DND-41 (cell line): ENCODE data around the gene TPM4.

Experiments used
- ATAC-seq: fragments of 200-7000 bp; cut with Tn5 transposase; 3 replicates; pipeline ENCODE4 v1.9.1; 2021; ENCODE audit warnings: low read depth; ENCODE audit not compliant: insufficient read depth
- DNase-seq: peaks from one replicate; pipeline ENCODE4 v3.0.0-alpha.2; 2020
- H2AFZ ChIP-seq: 2 replicates; pipeline ENCODE4 v1.6.0; 2012; ENCODE audit warnings: low read depth, low read length
- H3K27ac ChIP-seq: 2 replicates; pipeline ENCODE4 v1.5.1; 2012; ENCODE audit warnings: low read length, inconsistent platforms
- H3K27me3 ChIP-seq: fragments of 200-600 bp; sonication (generic); 2 replicates; pipeline ENCODE4 v1.6.0; 2012; ENCODE audit warnings: low read length, mild to moderate bottlenecking, inconsistent platforms; ENCODE audit not compliant: insufficient read depth, poor library complexity
- H3K36me3 ChIP-seq: 2 replicates; pipeline ENCODE4 v1.5.1; 2012; ENCODE audit warnings: low read length, inconsistent platforms; ENCODE audit not compliant: insufficient read depth
- H3K4me1 ChIP-seq: 2 replicates; pipeline ENCODE4 v1.5.1; 2012; ENCODE audit warnings: mild to moderate bottlenecking, low read length; ENCODE audit not compliant: insufficient read depth
- H3K4me2 ChIP-seq: 2 replicates; pipeline ENCODE4 v1.6.0; 2012; ENCODE audit warnings: mild to moderate bottlenecking, moderate library complexity, low read length, inconsistent platforms; ENCODE audit not compliant: insufficient read depth
- H3K4me3 ChIP-seq, 2 experiments: fragments of 200-600 bp in 1 of 2; shearing (Covaris generic) in 1 of 2; 2 replicates each; pipeline ENCODE4 v1.5.1; 2012 to 2016; ENCODE audit warnings: inconsistent platforms in 2 of 2, low read length in 2 of 2, mild to moderate bottlenecking in 2 of 2, low read depth in 1 of 2, moderate library complexity in 1 of 2
- H3K79me2 ChIP-seq: 2 replicates; pipeline ENCODE4 v1.6.0; 2012; ENCODE audit warnings: low read length, inconsistent platforms; ENCODE audit not compliant: insufficient read depth
- H3K9ac ChIP-seq: 2 replicates; pipeline ENCODE4 v1.6.0; 2012; ENCODE audit warnings: low read depth, mild to moderate bottlenecking, inconsistent platforms, low read length, moderate library complexity
- H3K9me3 ChIP-seq: 2 replicates; pipeline ENCODE4 v1.5.1; 2012; ENCODE audit warnings: low read length, moderate library complexity, mild to moderate bottlenecking, inconsistent platforms; ENCODE audit not compliant: insufficient read depth, severe bottlenecking
- H4K20me1 ChIP-seq: 2 replicates; pipeline ENCODE4 v1.6.0; 2012; ENCODE audit warnings: low read length; ENCODE audit not compliant: insufficient read depth
- EZH2 ChIP-seq: IDR thresholded peaks from 3 replicates; pipeline ENCODE4 v1.6.1; 2012; ENCODE audit warnings: borderline replicate concordance, low read depth, mild to moderate bottlenecking, moderate library complexity, low read length, inconsistent platforms; ENCODE audit not compliant: severe bottlenecking
- TF ChIP-seq, protein P1 (sequence below): IDR thresholded peaks from 2 replicates; pipeline ENCODE4 v1.5.1; 2012; ENCODE audit warnings: borderline replicate concordance, low read length, moderate library complexity, mild to moderate bottlenecking; ENCODE audit not compliant: poor library complexity, severe bottlenecking; ENCODE audit errors: extremely low read depth

The TPM4 gene

DNA sequence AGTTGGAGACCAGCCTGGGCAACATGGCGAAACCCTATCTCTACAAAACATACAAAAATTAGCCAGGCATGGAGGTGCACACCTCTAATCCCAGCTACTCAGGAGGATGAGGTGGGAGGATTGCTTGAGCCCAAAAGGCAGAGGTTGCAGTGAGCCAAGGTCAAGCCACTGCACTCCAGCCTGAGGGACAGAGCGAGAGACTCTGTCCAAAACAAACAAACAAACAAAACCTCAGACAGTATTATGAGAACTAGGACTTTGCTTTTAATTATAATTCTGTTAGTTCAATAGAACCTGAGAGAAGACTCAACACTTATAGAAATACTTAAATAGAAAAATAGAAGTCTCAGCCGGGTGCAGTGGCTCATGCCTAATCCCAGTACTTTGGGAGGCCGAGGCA lies 31.1 kb upstream of the TPM4 start:
- ATAC-seq (no peak), DNase-seq (no peak)
- Histone ChIP-seq H3K36me3 (no peaks in the 10 kb centered on the region), H3K4me3 (no peak overlapping the region), H4K20me1 (no peaks in the 10 kb centered on the region), H2AFZ (no peak overlapping the region), H3K79me2 (no peaks in the 10 kb centered on the region), H3K9me3 (no peaks in the 10 kb centered on the region), H3K27me3 (no peaks in the 10 kb centered on the region), H3K27ac (no peak overlapping the region), H3K4me1 (peaks cover 9% of the 10 kb centered on the region), H3K9ac (no peak overlapping the region), H3K4me2 (no peak overlapping the region)
- TF ChIP-seq, protein P1, sequence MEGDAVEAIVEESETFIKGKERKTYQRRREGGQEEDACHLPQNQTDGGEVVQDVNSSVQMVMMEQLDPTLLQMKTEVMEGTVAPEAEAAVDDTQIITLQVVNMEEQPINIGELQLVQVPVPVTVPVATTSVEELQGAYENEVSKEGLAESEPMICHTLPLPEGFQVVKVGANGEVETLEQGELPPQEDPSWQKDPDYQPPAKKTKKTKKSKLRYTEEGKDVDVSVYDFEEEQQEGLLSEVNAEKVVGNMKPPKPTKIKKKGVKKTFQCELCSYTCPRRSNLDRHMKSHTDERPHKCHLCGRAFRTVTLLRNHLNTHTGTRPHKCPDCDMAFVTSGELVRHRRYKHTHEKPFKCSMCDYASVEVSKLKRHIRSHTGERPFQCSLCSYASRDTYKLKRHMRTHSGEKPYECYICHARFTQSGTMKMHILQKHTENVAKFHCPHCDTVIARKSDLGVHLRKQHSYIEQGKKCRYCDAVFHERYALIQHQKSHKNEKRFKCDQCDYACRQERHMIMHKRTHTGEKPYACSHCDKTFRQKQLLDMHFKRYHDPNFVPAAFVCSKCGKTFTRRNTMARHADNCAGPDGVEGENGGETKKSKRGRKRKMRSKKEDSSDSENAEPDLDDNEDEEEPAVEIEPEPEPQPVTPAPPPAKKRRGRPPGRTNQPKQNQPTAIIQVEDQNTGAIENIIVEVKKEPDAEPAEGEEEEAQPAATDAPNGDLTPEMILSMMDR: no peak
- TF ChIP-seq EZH2: no peak

DNA sequence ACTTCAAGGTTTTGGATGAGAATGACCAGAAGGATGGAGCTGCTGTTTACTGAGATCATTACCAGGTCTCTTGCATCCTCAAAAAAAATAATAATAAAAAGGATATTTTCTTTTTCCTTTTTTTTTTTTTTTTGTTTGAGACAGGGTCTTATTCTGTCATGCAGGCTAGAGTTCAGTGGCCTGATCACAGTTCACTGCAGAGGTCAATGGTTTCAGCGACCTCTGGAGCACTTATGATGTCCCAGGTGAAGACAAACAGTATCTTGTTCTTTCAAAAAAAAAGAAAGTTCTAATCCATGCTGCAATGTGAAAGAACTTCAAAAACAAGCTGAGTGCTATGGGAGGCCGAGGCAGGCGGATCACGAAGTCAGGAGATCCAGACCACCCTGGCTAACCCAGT lies 30.4 kb upstream of the TPM4 start:
- peaks cover 9% of the 10 kb centered on the region for H3K4me1 ChIP-seq
- no peak for TF ChIP-seq EZH2
- TF ChIP-seq, protein P1: no peak
- H3K27me3 ChIP-seq: no peaks in the 10 kb centered on the region
- no peak overlapping the region for H3K27ac ChIP-seq
- no peak overlapping the region for H3K4me3 ChIP-seq
- no peaks in the 10 kb centered on the region for H4K20me1 ChIP-seq
- ATAC-seq (no peak), DNase-seq (no peak)
- no peak overlapping the region for H2AFZ ChIP-seq
- H3K79me2 ChIP-seq: no peaks in the 10 kb centered on the region
- no peaks in the 10 kb centered on the region for H3K9me3 ChIP-seq
- no peaks in the 10 kb centered on the region for H3K36me3 ChIP-seq
- no peak overlapping the region for H3K4me2 ChIP-seq
- no peak overlapping the region for H3K9ac ChIP-seq

DNA sequence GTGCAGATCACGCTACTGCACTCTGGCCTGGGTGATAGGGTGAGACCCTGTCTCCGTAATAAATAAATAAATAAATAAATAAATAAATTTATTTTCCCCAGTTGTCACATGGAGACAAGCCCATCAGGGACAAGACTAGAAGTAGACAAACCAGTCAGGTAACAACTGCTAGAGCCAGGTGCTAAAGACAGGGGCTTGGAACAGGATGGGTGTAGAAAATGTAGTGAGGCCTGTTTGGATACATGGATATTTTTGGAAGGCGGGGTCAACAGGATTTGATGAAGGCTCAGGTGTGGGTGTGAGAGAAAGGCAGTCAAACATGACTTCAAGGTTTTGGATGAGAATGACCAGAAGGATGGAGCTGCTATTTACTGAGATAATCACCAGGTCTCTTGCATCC lies 27.7 kb upstream of the TPM4 start:
- Histone ChIP-seq H3K4me3 (no peak overlapping the region), H3K27ac (no peak overlapping the region), H4K20me1 (no peaks in the 10 kb centered on the region), H3K27me3 (no peaks in the 10 kb centered on the region), H2AFZ (no peak overlapping the region), H3K36me3 (no peaks in the 10 kb centered on the region), H3K9ac (no peak overlapping the region), H3K79me2 (no peaks in the 10 kb centered on the region), H3K4me1 (no peaks in the 10 kb centered on the region), H3K4me2 (no peak overlapping the region), H3K9me3 (no peaks in the 10 kb centered on the region)
- DNase-seq (no peak), ATAC-seq (no peak)
- TF ChIP-seq, protein P1: no peak
- no peak for TF ChIP-seq EZH2
